ENCODE results near the gene RSF1. TPM values are rescaled to one million over a fixed set of nuclear protein-coding genes. Genes with fewer than 3 reads are reported as not detected.

Gene RSF1
- total and polyA plus RNA-seq, 4 donors, result 5.2 to 33.1 (median 13.4) TPM

DNA sequence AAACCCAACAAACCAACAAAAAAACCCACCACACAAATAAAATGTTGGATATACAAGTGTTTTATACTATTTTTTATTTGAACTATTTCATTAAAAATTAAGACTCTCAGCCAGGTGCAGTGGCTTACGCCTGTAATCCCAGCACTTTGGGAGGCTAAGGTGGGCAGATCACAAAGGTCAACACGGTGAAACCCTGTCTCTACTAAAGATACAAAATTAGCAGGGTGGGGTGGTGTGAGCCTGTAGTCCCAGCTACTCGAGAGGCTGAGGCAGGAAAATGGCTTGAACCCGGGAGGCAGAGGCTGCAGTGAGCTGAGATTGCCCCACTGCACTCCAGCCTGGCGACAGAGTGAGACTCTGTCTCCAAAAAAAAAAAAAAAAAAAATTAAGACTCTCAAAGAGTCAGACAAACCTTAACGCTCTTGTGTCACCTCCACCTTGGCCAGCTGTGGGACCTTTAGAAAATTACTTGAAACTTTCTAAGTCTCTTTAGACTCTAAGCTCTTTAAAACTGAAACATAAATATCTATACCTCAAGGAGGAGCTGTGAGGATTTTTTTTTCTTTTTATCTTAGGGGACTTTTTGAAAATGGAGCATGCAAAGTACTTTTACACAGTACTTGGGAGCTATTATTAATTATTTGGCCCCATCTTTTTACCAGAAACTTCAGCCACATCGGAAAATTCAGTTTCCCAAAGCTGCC lies 114.5 kb downstream of the RSF1 start:
- no peaks in the 10 kb centered on the region for H3K27me3 ChIP-seq (ENCODE audit: control insufficient read depth in 4 of 4, insufficient read depth in 4 of 4, low read length in 3 of 4)
- no peaks in the 10 kb centered on the region for H3K4me1 ChIP-seq (ENCODE audit: control insufficient read depth in 4 of 4, insufficient read depth in 4 of 4, low read length in 3 of 4)
- DNase-seq (ENCODE audit: low spot score), result no peak
- 96% methylated on average over 7 of the region's 7 CpGs for WGBS
- no peak overlapping the region for H3K4me3 ChIP-seq (ENCODE audit: low read depth in 1 of 3, low read length in 3 of 3)
- H3K36me3 ChIP-seq (ENCODE audit: control insufficient read depth in 4 of 4, insufficient read depth in 3 of 4, low read depth in 1 of 4, low read length in 3 of 4), result peaks cover 0 to 13% (median 5%) of the 10 kb centered on the region in 4 donors
- H3K27ac ChIP-seq (ENCODE audit: low read depth in 1 of 2, low read length in 2 of 2), result no peak overlapping the region
- no peak overlapping the region for H3K9ac ChIP-seq (ENCODE audit: low read depth in 1 of 2, low read length in 2 of 2)
- no peaks in the 10 kb centered on the region for H3K9me3 ChIP-seq (ENCODE audit: control insufficient read depth in 4 of 4, low read length in 3 of 4)
- no peak for TF ChIP-seq FOXA1 (IDR thresholded peaks at IDR 0.05)
- TF ChIP-seq HNF4A (conservative IDR thresholded peaks at IDR 0.05), result no peak
- TF ChIP-seq, protein P1, sequence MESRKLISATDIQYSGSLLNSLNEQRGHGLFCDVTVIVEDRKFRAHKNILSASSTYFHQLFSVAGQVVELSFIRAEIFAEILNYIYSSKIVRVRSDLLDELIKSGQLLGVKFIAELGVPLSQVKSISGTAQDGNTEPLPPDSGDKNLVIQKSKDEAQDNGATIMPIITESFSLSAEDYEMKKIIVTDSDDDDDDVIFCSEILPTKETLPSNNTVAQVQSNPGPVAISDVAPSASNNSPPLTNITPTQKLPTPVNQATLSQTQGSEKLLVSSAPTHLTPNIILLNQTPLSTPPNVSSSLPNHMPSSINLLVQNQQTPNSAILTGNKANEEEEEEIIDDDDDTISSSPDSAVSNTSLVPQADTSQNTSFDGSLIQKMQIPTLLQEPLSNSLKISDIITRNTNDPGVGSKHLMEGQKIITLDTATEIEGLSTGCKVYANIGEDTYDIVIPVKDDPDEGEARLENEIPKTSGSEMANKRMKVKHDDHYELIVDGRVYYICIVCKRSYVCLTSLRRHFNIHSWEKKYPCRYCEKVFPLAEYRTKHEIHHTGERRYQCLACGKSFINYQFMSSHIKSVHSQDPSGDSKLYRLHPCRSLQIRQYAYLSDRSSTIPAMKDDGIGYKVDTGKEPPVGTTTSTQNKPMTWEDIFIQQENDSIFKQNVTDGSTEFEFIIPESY (IDR thresholded peaks at IDR 0.05), result no peak

DNA sequence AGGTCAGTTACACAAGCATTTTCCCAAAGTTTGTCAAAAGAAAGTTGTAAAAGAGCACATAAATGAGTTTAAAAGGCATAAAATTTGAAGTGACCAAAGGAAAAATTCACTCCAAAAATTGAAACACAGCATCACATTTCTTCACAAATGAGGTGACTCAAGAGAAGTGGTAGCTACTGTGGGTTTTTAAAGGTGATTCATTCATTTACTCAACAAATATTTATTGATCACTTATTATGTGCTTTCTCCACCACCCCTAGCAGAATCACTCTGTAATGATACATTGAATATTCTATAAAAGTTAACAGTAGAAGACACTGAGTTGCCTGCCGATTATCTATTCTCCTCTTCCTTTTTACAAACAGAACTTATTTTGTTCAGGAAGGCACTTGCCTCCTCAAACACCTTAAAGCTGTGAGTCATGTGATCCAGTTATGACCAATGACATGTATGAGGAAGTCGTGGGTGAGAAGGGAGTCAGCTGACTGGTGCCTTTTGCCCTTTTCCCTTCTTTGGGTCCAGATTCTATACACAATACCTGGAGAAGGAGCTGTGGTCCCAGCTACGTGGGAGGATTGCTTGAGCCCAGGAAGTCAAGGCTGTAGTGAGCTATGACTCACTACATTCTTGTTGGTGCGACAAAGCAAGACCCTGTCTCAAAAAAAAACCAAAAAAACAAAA lies 115.2 kb downstream of the RSF1 start:
- Histone ChIP-seq H3K9me3 (ENCODE audit: control insufficient read depth in 4 of 4, low read length in 3 of 4) (no peaks in the 10 kb centered on the region), H3K4me1 (ENCODE audit: control insufficient read depth in 4 of 4, insufficient read depth in 4 of 4, low read length in 3 of 4) (no peaks in the 10 kb centered on the region), H3K9ac (ENCODE audit: low read depth in 1 of 2, low read length in 2 of 2) (no peak overlapping the region), H3K27ac (ENCODE audit: low read depth in 1 of 2, low read length in 2 of 2) (no peak overlapping the region), H3K36me3 (ENCODE audit: control insufficient read depth in 4 of 4, insufficient read depth in 3 of 4, low read depth in 1 of 4, low read length in 3 of 4) (peaks cover 0 to 13% (median 5%) of the 10 kb centered on the region in 4 donors), H3K4me3 (ENCODE audit: low read depth in 1 of 3, low read length in 3 of 3) (no peak overlapping the region), H3K27me3 (ENCODE audit: control insufficient read depth in 4 of 4, insufficient read depth in 4 of 4, low read length in 3 of 4) (no peaks in the 10 kb centered on the region)
- 91% methylated on average over 4 of the region's 4 CpGs for WGBS
- TF ChIP-seq RXRA (IDR thresholded peaks at IDR 0.05) (no peak), NR2F2 (IDR thresholded peaks at IDR 0.05) (no peak), TAF1 (conservative IDR thresholded peaks at IDR 0.05) (no peak), GABPA (IDR thresholded peaks at IDR 0.05 in 1 of 2, conservative IDR thresholded peaks at IDR 0.05 in 1 of 2) (no peak), JUND (IDR thresholded peaks at IDR 0.05) (no peak), EGR1 (IDR thresholded peaks at IDR 0.05; ENCODE audit: low read depth in 2 of 2) (no peak), RAD21 (IDR thresholded peaks at IDR 0.05) (no peak)
- DNase-seq (ENCODE audit: low spot score), result no peak

- 96% methylated on average over 3 of the region's 3 CpGs for WGBS
- Histone ChIP-seq H3K9ac (ENCODE audit: low read depth in 1 of 2, low read length in 2 of 2) (no peak overlapping the region), H3K4me3 (ENCODE audit: low read depth in 1 of 3, low read length in 3 of 3) (no peak overlapping the region), H3K36me3 (ENCODE audit: control insufficient read depth in 4 of 4, insufficient read depth in 3 of 4, low read depth in 1 of 4, low read length in 3 of 4) (peaks cover 0 to 13% (median 6%) of the 10 kb centered on the region in 4 donors), H3K27ac (ENCODE audit: low read depth in 1 of 2, low read length in 2 of 2) (no peak overlapping the region), H3K27me3 (ENCODE audit: control insufficient read depth in 4 of 4, insufficient read depth in 4 of 4, low read length in 3 of 4) (no peaks in the 10 kb centered on the region), H3K9me3 (ENCODE audit: control insufficient read depth in 4 of 4, low read length in 3 of 4) (no peaks in the 10 kb centered on the region), H3K4me1 (ENCODE audit: control insufficient read depth in 4 of 4, insufficient read depth in 4 of 4, low read length in 3 of 4) (no peaks in the 10 kb centered on the region)
- no peak for DNase-seq (ENCODE audit: low spot score)
- TF ChIP-seq TAF1 (conservative IDR thresholded peaks at IDR 0.05) (no peak), FOXA2 (IDR thresholded peaks at IDR 0.05) (no peak), HNF4A (conservative IDR thresholded peaks at IDR 0.05) (no peak), JUND (IDR thresholded peaks at IDR 0.05) (no peak), CTCF (IDR thresholded peaks at IDR 0.05; ENCODE audit: low read depth, low read length, missing input control) (no peak), RAD21 (IDR thresholded peaks at IDR 0.05) (no peak), GABPA (IDR thresholded peaks at IDR 0.05 in 1 of 2, conservative IDR thresholded peaks at IDR 0.05 in 1 of 2) (no peak), RXRA (IDR thresholded peaks at IDR 0.05) (no peak), REST (IDR thresholded peaks at IDR 0.05) (no peak), NR2F2 (IDR thresholded peaks at IDR 0.05) (no peak), ATF3 (IDR thresholded peaks at IDR 0.05) (no peak)
- TF ChIP-seq, protein P1 (IDR thresholded peaks at IDR 0.05), result no peak
- TF ChIP-seq, protein P2, sequence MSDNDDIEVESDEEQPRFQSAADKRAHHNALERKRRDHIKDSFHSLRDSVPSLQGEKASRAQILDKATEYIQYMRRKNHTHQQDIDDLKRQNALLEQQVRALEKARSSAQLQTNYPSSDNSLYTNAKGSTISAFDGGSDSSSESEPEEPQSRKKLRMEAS (IDR thresholded peaks at IDR 0.05), result no peak
These were observed 116.5 kb downstream of the RSF1 start for GRCh38 chr11:77704029-77704428.
